GM19351 (cell line): ENCODE data around the gene LPAR3.

Experiments used
- ATAC-seq: cut with Tn5 transposase; IDR thresholded peaks from one replicate; pipeline ENCODE4 v1.9.1; 2021; ENCODE audit warnings: mild to moderate bottlenecking, moderate library complexity; ENCODE audit not compliant: unreplicated experiment

The LPAR3 gene

DNA sequence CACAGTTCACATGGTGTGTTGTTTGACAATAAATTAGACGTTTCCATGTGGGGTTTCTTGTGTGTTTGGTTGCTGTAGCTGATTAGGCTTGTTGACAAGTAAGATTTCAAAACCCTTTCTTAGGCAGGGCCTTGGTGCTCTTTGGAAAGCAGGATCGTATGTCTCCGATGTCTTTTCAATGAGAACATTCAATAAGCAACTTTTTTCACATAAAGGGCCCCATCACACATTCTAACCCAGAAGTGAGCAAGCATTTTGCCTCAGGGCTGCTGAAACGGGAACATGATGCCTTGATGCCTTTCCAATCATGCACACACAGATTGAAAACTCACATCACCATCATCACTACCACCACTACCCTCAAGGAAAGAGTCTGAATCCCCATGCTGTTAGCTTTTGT is 33.1 kb downstream of the LPAR3 start:
- no peak for ATAC-seq

DNA sequence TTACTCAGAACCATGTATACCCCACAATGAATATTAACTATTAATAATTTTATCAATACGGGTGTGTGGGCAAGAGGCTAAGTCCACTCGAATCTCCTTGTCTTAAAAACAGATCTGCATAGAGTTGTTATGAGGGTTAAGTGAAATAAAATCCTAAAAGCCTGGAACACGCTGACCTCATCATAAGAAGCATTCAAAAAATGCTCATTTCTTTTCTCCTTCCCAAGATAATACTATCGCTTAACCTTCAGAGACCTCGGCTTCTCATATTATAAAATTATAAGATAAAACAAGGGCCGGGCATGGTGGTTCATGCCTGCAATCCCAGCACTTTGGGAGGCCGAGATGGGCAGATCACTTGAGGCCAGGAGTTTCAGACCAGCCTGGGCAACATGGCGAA is 35.1 kb downstream of the LPAR3 start:
- no peak for ATAC-seq

- no peak for ATAC-seq
These were observed 36.2 kb downstream of the LPAR3 start for GRCh38 chr1:84856726-84857270.

DNA sequence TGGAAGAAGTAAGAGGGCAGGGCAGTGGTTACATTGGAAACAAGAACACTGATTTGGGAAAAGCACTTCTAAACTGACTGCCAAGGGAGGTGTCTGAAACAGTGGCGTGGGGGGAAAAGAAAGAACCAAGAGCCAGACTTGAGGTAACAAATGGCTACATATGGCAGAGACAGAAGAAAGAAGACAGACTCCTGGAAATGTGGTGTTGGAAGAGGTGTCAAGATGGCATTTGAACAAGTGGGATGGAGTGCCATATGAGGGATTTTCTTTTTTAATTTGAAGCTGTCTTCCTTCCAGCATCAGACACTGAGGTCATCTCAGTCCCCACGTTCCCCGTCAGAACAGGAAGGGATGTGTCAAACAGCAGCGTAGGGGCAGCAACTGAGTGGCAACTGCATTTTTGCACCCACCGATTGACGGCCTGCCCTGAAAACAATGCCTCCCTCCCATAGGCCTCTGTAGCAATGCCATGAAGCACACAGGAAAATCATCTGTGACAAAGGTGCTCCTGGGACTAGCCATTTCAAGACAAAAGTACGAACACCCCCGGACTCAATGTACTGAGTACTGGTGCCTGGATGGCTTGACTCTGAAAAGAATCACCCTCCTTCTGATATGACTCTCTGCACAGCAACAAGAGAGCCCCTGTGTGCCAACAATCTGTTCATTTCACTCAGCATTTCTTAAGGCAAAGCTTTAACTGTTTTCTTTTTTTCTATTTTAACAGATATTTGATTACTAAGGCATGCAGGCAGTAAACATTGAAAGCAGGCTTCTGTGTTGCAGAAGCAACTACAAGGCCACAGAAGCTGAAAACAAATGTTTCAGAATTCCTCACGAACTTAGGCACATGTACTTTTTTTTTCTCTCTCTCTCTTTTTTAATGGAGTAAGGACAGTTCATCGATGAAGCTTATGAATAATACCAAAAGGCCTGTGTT is 37.0 kb downstream of the LPAR3 start:
- ATAC-seq, result no peak

DNA sequence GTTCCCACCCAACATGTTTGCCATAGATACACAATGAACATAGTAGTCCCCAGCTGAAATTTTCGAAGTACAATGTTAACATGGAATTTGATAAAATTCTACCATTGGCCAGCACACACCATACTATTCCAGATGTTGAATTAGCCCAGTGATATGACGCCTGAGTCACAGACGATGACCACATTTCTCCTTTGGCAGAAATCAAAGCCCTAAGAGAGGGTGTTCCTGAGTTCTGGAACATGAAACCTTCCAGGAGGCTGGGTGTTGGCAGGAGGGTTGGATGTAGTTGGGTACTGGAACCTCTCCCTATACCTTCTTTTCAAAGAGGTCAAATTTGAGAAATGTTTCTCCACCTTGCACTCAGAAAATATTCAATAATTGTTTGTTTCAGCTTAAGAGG is 37.8 kb downstream of the LPAR3 start:
- ATAC-seq, result no peak

DNA sequence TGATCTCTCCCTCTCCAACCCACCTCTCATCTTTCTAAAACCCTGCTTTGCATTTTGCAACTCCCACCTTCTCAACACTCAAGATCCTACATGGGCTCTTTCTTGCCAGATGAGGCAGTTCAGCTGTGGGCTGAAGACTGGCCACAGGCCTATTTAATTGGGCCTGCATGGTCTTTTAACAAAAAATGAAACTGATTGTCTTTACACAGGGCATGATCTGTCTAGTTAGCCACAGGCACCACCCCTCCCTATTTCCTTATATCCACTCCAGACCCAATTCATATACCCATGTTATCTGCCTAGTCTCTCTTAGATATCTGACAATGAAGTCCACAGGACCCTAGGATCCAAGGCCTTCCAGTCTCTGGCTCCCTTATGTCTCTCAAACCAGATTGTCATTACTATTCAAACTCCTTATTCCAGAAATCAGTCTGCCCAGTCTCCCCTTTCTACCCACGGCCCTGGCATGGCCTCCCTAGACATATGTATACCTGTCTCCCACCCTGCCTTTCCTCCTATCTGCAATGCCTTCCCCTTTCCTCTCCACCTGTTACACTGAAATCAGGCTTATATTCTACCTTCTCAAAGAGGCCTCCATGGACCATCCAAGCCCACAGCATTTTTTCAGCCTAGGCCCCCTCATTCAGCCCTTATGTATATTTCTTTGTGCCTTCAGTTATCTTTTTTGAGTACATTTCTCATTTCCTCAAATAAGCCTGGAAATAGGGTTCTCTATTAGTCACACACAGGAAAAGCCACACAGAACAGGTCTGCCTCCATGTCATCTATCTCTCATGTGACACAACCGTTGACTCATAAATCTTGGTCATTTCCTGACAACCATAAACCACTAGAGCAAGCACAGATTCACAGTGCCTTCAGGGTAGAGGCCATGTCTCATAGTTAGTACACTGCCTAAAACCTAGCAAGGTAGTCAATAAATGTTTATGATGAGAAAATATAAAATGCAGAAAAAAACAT is 39.0 kb downstream of the LPAR3 start:
- ATAC-seq, result peak; percentile 98

DNA sequence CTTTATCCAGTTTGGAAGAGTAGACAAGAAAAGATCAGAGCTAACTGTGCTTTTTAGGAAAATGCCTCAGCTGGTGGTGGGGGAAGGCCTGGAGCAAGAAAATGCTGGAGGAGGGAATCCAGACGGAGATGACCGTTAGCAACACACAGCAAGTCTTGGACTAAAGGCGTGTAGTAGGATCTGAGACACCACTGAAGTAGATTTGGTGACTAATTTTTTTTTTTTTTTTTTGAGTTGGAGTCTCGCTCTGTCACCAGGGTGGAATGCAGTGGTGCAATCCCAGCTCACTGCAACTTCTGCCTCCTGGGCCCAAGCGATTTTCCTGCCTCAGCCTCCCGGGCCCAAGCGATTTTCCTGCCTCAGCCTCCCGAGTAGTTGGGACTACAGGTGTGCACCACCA is 41.2 kb downstream of the LPAR3 start:
- ATAC-seq, result no peak

DNA sequence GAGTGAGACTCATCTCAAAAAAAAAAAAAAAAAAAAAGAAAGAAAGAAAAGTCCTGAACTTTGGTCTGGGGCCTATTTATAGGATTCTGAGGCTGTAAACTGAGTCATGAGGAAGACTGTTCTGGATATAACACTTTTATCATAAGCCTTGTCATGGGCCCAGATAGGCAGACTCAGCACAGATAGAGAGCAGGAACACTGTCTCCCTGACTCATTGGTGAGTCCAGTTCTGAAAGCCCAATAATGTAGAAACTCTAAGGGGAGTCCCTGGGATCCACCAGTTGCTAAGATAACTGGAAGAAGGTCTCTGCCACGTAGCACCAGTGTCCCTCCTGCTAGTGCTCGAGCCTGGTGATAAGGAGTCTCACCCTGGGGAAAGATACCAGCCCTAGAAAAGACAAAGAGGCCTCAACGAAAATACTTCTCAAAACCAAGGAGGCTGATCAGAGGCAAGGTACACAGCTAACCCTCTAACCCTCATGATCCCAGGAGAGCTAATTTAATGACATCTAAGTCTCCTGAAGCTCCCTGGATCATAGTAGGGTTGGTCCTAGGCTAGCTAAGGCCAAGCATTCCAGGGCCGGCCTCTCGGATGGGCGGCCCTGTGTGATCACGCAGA is 43.5 kb downstream of the LPAR3 start:
- no peak for ATAC-seq

- ATAC-seq, result peak; percentile 61
These were observed 45.5 kb downstream of the LPAR3 start for GRCh38 chr1:84847253-84848250.

DNA sequence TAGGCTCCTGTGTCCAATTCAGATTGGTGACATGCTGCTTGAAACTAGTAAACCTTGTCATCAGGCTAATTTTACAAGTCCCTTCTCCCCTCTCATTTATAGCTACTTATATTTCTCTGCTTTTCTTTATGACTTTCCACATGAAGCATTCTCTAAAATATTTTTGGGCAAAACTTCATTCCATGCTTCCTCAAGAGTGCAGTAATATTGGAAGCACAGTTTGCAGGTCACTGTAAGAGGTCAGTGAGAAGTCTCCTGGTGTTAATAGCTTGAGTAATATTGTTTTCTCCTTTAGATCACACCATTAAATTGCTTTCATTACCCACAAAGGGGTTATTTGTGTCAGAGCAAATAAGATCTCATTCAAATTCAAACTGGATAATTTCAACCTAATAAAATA is 46.6 kb downstream of the LPAR3 start:
- ATAC-seq, result no peak

GRCh38 chr1:84845357-84845756 is 47.6 kb downstream of the LPAR3 start:
- no peak for ATAC-seq

DNA sequence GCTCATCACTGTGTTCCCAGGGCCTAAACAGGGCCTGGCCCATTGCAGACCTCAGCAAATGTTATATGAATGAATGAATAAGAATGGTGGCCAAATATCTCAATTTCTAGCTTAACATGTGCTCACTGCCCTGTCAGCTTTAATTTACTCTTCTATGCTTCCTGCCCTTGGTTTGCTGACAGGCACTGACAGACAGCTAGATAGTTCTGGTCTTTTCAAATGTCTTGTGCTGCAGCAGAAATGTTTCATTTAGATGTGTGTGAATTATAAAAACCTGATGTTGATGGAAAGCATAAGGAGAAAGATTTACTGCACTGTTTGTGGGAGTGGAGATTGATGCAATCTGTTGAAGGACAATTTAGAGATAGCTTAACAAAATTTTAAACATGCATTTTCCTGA is 48.9 kb downstream of the LPAR3 start:
- ATAC-seq, result no peak

DNA sequence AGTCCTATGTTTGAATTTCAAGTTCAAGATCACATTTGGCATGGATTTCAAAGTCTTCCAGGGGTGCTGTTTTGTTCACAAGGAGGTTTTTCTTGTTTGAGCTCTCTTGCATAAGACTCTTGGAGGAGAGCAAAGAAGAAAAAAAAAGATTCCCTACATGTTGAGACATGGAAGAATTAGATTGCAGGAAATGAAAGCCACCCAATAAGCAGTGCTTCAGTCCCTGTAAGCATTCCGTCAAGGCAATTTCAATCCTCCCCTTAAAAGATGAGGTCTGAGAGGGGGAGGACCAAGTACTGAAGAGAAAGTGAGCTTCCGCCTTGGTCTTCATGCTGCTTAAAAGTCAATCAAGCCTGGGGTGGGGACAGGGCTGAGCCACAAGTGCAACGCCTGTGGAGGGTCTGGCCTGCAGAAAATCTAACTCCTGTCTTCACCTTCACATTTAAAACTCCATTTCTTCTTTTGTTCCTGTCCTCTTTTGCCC is 50.2 kb downstream of the LPAR3 start:
- no peak for ATAC-seq

- no peak for ATAC-seq
These were observed 51.0 kb downstream of the LPAR3 start for GRCh38 chr1:84841971-84842370.

DNA sequence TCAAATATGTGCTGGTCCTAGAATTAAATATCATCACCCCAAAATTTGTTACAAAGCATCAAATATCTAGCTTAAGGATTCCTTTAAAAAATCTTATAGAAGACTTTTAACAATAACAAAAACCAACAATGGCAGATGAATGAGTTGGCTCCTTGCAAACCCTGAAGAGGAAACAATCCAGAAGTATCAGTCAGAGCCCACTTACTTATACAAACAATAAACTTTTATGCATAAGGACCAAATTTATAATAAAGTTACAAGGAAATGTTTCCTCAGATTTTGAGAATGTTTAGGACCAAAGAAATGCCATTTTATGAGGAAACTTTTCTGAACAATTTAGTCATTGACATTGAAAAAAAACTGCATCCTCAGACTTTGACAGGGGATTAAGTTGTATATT is 52.7 kb downstream of the LPAR3 start:
- no peak for ATAC-seq

- no peak for ATAC-seq
These were observed 53.5 kb downstream of the LPAR3 start for GRCh38 chr1:84839544-84839943.

GRCh38 chr1:84836145-84836544 is 56.9 kb downstream of the LPAR3 start:
- ATAC-seq, result no peak

- no peak for ATAC-seq
These were observed 57.8 kb downstream of the LPAR3 start for GRCh38 chr1:84835169-84835568.

GRCh38 chr1:84834419-84835064 is 58.5 kb downstream of the LPAR3 start:
- no peak for ATAC-seq
